Measurements from ENCODE around the gene FHOD3. TPM values are rescaled to one million over a fixed set of nuclear protein-coding genes. Genes with fewer than 3 reads are reported as not detected.

FHOD3 gene
- total RNA-seq, 1 experiment from 2014 or later = 0.34 TPM

DNA sequence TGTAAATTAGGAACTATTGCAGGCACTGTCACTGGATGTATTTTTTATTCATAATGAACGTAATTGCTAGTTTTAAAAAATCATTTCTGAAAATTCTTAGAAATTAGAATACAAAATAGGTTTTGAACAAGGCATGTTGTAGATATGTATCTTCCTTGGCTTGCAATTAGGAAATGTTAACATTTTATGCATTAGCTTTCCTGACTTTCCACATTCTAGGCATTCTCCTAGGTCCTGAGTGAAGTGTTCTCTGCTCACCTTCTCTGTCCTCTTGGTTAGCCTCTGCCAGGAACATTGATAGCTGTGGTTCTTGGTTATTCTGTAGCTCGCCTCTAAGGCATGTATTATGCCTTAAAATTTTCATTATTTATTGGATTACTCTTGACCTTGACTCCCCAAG, 130.3 kb downstream of the FHOD3 start:
- no peak for TF ChIP-seq CTCF (conservative IDR thresholded peaks at IDR 0.05; ENCODE audit: low read depth, low read length)
- no peak for TF ChIP-seq EZH2 (IDR thresholded peaks at IDR 0.05; ENCODE audit: borderline replicate concordance, low read depth, low read length, poor library complexity, severe bottlenecking)
- BruUV-seq (replicated peaks) = no TSS peak
- Histone ChIP-seq H3K9me3 (ENCODE audit: low read depth, low read length, poor library complexity, severe bottlenecking) (no peaks in the 10 kb centered on the region), H3K36me3 (ENCODE audit: insufficient read depth, low read length, poor library complexity, severe bottlenecking) (no peaks in the 10 kb centered on the region), H3K4me3 (ENCODE audit: low read depth, low read length, poor library complexity, severe bottlenecking) (no peak overlapping the region), H3K4me1 (ENCODE audit: insufficient read depth, low read length, poor library complexity, severe bottlenecking) (no peaks in the 10 kb centered on the region), H3K27ac (ENCODE audit: low read depth, low read length, poor library complexity, severe bottlenecking) (no peak overlapping the region), H3K27me3 (replicated peaks; ENCODE audit: insufficient read depth, low read depth, low read length, poor library complexity) (peaks cover 28% of the 10 kb centered on the region)
- DNase-seq (ENCODE audit: low spot score) = no peak
- intact Hi-C loops (cut with micrococcal nuclease; ENCODE audit: unreplicated experiment) = no loop called here
- ChIA-PET POLR2A (ENCODE audit: low non-redundant PET) (no interaction called here), CTCF (no interaction called here)

- intact Hi-C loops (cut with micrococcal nuclease; ENCODE audit: unreplicated experiment) = no loop called here
- no TSS peak for BruUV-seq (replicated peaks)
- no peaks in the 10 kb centered on the region for H3K9me3 ChIP-seq (ENCODE audit: low read depth, low read length, poor library complexity, severe bottlenecking)
- no peak overlapping the region for H3K27ac ChIP-seq (ENCODE audit: low read depth, low read length, poor library complexity, severe bottlenecking)
- CTCF ChIA-PET = no interaction called here
- TF ChIP-seq EZH2 (IDR thresholded peaks at IDR 0.05; ENCODE audit: borderline replicate concordance, low read depth, low read length, poor library complexity, severe bottlenecking) (no peak), CTCF (conservative IDR thresholded peaks at IDR 0.05; ENCODE audit: low read depth, low read length) (no peak)
- DNase-seq (ENCODE audit: low spot score) = no peak
- H3K4me3 ChIP-seq (ENCODE audit: low read depth, low read length, poor library complexity, severe bottlenecking) = no peak overlapping the region
- H3K4me1 ChIP-seq (ENCODE audit: insufficient read depth, low read length, poor library complexity, severe bottlenecking) = no peaks in the 10 kb centered on the region
- H3K27me3 ChIP-seq (replicated peaks; ENCODE audit: insufficient read depth, low read depth, low read length, poor library complexity) = peaks cover 22% of the 10 kb centered on the region
- no peaks in the 10 kb centered on the region for H3K36me3 ChIP-seq (ENCODE audit: insufficient read depth, low read length, poor library complexity, severe bottlenecking)
- POLR2A ChIA-PET (ENCODE audit: low non-redundant PET) = no interaction called here
Measured at GRCh38 chr18:36428431-36429029, 131.0 kb downstream of the FHOD3 start.

DNA sequence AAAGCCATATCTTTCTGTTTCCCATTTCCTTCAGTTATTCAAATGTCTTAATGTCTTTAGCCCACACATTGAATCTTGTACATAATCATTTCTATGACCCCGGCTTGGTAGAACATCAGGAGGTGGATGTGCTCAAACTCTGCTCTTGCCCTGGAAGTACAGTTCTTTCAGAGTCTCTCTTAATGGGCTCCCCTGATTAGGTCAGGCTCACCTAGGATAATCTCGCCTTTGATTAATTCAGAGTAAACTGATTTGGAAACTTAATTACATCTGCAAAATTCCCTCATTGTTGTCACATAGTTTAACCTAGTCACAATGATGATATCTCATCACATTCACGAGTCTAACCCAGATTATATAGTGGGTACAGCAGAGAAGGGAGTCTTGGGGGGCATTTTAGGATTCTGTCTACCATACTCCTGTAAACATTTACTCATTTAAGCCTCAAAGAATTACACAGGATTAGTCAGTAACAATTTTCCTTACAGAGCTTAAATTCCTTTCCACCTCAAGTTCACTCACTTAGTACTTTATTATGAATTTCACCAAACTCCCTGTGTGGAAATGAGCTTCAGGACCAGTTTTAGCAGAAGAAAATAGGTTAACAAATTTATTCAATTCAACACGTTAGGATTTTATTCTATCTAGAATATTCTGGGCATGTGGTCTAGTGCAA, 135.5 kb downstream of the FHOD3 start:
- DNase-seq (ENCODE audit: low spot score) = no peak
- Histone ChIP-seq H3K36me3 (ENCODE audit: insufficient read depth, low read length, poor library complexity, severe bottlenecking) (no peaks in the 10 kb centered on the region), H3K4me3 (ENCODE audit: low read depth, low read length, poor library complexity, severe bottlenecking) (no peak overlapping the region), H3K27ac (ENCODE audit: low read depth, low read length, poor library complexity, severe bottlenecking) (no peak overlapping the region), H3K9me3 (ENCODE audit: low read depth, low read length, poor library complexity, severe bottlenecking) (no peaks in the 10 kb centered on the region), H3K27me3 (replicated peaks; ENCODE audit: insufficient read depth, low read depth, low read length, poor library complexity) (no peaks in the 10 kb centered on the region), H3K4me1 (ENCODE audit: insufficient read depth, low read length, poor library complexity, severe bottlenecking) (no peaks in the 10 kb centered on the region)
- BruUV-seq (replicated peaks) = no TSS peak
- ChIA-PET CTCF (no interaction called here), POLR2A (ENCODE audit: low non-redundant PET) (no interaction called here)
- intact Hi-C loops (cut with micrococcal nuclease; ENCODE audit: unreplicated experiment) = no loop called here
- no peak for TF ChIP-seq CTCF (conservative IDR thresholded peaks at IDR 0.05; ENCODE audit: low read depth, low read length)
- TF ChIP-seq EZH2 (IDR thresholded peaks at IDR 0.05; ENCODE audit: borderline replicate concordance, low read depth, low read length, poor library complexity, severe bottlenecking) = no peak

Measured in A673 (cell line).